ENCODE results near the gene GOLGA8R.
"Not testable (repeated sequence)": the region's sequence is repeated elsewhere in the genome, so short reads cannot be mapped to it uniquely, and the experiment has no call there.

Gene GOLGA8R, protein sequence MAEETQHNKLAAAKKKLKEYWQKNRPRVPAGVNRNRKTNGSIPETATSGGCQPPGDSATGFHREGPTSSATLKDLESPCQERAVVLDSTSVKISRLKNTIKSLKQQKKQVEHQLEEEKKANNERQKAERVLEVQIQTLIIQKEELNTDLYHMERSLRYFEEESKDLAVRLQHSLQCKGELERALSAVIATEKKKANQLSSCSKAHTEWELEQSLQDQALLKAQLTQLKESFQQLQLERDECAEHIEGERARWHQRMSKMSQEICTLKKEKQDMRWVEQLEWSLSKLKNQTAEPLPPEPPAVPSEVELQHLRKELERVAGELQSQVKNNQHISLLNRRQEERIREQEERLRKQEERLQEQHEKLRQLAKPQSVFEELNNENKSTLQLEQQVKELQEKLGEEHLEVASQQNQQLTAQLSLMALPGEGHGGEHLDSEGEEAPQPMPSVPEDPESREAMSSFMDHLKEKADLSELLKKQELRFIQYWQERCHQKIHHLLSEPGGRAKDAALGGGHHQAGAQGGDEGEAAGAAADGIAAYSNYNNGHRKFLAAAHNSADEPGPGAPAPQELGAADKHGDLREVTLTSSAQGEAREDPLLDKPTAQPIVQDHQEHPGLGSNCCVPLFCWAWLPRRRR

DNA sequence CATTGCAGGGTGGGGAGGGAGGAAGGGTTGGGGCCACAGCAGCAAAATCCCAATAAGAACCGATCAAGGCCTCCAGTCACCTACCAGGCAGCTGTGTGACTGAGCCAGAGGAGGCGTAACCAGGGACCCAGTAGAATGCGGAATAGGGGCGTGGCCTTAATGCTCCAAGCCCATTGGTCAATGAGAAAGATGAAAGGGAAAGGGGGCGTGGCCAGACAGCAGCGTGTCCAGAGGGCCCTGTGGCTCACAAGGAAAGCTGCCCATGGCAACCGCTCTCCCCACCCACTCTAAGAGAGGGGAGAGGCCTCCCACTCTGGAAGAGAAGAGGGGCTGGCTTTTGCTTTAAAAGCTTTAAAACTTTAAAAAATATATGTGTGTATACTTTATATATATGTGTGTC lies at the start of gene GOLGA8R:
Gene GOLGA8R (minus strand): TSS at position 101 of the 400 bp plus-strand sequence. CDS start 98 bp downstream, at position 3.
- DNase-seq (ENCODE audit: low spot score); in situ Hi-C loops (cut with MboI; ENCODE audit: low pct_unique_long_range_greater_than_20kb, low sequenced_read_pairs, unreplicated experiment): not testable (repeated sequence)

GRCh38 chr15:30463849-30464248 lies 49.8 kb upstream of the GOLGA8R start:
- in situ Hi-C loops (cut with MboI; ENCODE audit: low pct_unique_long_range_greater_than_20kb, low sequenced_read_pairs, unreplicated experiment); DNase-seq (ENCODE audit: low spot score): not testable (repeated sequence)

GRCh38 chr15:30462176-30462575 lies 48.1 kb upstream of the GOLGA8R start:
- in situ Hi-C loops (cut with MboI; ENCODE audit: low pct_unique_long_range_greater_than_20kb, low sequenced_read_pairs, unreplicated experiment); DNase-seq (ENCODE audit: low spot score): not testable (repeated sequence)

- DNase-seq (ENCODE audit: low spot score); in situ Hi-C loops (cut with MboI; ENCODE audit: low pct_unique_long_range_greater_than_20kb, low sequenced_read_pairs, unreplicated experiment): not testable (repeated sequence)
These were observed 38.6 kb upstream of the GOLGA8R start for GRCh38 chr15:30452702-30453101.

DNA sequence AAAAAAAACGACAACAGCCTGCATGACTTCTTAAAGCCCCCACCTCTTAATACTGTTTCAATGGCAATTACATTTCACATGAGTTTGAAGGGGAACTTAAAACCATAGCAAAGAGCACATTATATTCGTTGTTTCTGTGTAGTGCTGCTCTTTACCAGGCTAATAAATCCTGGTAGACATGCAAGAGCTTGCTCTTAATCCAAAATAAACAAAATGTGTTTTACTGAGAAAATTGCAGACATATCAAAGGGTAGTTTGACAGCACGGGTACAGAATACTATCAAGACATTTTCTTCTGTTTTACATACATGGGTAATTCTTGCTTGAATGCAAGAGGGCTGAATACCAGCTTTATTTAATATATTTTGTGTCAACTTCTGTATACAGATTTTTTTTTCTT lies 24.3 kb upstream of the GOLGA8R start:
- in situ Hi-C loops (cut with MboI; ENCODE audit: low pct_unique_long_range_greater_than_20kb, low sequenced_read_pairs, unreplicated experiment); DNase-seq (ENCODE audit: low spot score): not testable (repeated sequence)

DNA sequence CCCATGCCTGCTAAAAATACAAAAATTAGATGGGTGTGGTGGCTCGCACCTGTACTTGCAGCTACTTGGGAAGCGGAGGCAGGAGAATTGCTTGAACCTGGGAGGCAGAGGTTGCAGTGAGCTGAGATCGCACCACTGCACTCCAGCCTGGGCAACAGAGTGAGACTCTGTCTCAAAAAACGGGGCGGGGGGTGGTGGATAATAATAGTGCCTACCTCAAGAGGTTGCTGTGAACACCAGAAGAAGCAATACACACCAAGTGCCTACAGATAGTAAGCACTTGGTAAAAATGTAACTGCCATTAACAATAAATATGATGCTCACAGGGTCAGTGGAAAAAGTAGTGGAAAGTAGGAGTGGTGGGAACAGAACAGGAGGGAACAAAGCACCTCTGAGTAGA lies 21.8 kb upstream of the GOLGA8R start:
- in situ Hi-C loops (cut with MboI; ENCODE audit: low pct_unique_long_range_greater_than_20kb, low sequenced_read_pairs, unreplicated experiment); DNase-seq (ENCODE audit: low spot score): not testable (repeated sequence)

GRCh38 chr15:30420723-30421122 lies 6.7 kb upstream of the GOLGA8R start:
- in situ Hi-C loops (cut with MboI; ENCODE audit: low pct_unique_long_range_greater_than_20kb, low sequenced_read_pairs, unreplicated experiment): not testable (repeated sequence)

DNA sequence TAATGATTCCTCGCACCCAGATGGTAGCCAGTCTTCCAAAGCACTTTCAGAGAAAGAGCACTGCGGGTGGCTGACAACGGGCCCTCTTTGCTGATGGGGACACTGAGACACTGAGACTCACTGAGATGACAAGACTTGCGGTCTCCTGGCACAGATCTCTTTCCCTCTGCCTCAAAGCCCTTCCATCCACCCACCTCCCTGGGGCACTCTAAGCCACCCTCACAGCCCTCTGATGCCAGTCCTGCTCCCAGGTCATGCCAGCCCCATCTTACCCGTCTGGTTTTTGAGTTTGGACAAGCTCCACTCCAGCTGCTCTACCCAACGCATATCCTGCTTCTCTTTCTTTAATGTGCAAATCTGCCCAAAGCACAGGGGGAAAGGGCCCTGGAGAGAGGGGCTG lies 6.4 kb downstream of the GOLGA8R start:
- DNase-seq (ENCODE audit: low spot score); in situ Hi-C loops (cut with MboI; ENCODE audit: low pct_unique_long_range_greater_than_20kb, low sequenced_read_pairs, unreplicated experiment): not testable (repeated sequence)

More at GRCh38 chr15:30420723-30421122, 6.7 kb upstream of the GOLGA8R start:
- DNase-seq (ENCODE audit: low spot score): not testable (repeated sequence)

DNA sequence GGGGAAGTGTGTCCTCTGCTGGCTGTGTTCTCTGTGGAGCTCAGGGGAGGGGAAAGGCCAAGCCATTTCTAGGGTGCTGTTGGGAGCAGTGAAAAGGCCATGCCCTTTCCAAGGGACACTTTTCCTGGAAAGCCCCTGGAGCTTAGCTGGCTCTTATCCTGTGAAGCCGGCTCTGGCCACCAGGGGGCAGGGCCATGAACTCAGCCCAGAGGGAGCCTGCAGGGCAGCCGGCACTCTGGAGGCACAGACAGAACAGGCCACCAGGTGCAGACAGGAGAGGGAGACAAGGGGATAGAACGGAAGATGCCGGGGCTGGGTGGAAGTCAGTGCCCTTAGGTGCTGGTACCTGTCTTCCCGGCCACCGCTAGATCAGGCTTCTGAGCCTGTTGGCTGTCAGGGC lies 15.1 kb downstream of the GOLGA8R start:
- in situ Hi-C loops (cut with MboI; ENCODE audit: low pct_unique_long_range_greater_than_20kb, low sequenced_read_pairs, unreplicated experiment); DNase-seq (ENCODE audit: low spot score): not testable (repeated sequence)
- peak; percentile 17 for TF ChIP-seq CTCF (IDR thresholded peaks at IDR 0.05; ENCODE audit: extremely low read depth, insufficient read depth, missing control alignments)

- DNase-seq (ENCODE audit: low spot score); in situ Hi-C loops (cut with MboI; ENCODE audit: low pct_unique_long_range_greater_than_20kb, low sequenced_read_pairs, unreplicated experiment): not testable (repeated sequence)
These were observed 20.4 kb downstream of the GOLGA8R start for GRCh38 chr15:30393664-30393991.

GRCh38 chr15:30392766-30393663 lies 21.0 kb downstream of the GOLGA8R start, which contains the start of gene CHRFAM7A:
Gene CHRFAM7A, minus strand, starts transcription at chr15:30393540. Its CDS starts 10,189 bp downstream, at chr15:30383351.
- DNase-seq (ENCODE audit: low spot score); in situ Hi-C loops (cut with MboI; ENCODE audit: low pct_unique_long_range_greater_than_20kb, low sequenced_read_pairs, unreplicated experiment): not testable (repeated sequence)

GRCh38 chr15:30386318-30386887 lies 27.7 kb downstream of the GOLGA8R start:
- DNase-seq (ENCODE audit: low spot score); in situ Hi-C loops (cut with MboI; ENCODE audit: low pct_unique_long_range_greater_than_20kb, low sequenced_read_pairs, unreplicated experiment): not testable (repeated sequence)

DNA sequence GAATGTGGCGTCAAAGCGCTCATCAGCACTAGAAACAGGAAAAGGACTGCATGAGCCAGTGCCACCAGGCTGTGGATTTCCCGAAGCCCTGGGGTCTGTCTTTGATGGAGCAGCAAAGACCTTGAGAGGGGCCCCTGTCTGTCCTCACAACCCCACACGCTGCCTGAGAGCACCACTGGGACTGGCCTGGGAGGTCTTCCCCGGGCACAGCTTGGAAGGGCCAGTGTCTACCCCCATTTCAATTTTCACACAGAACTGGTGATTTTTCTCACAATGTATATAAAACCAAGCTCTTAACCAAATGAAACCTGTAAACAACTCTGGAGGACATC lies 37.0 kb downstream of the GOLGA8R start:
- in situ Hi-C loops (cut with MboI; ENCODE audit: low pct_unique_long_range_greater_than_20kb, low sequenced_read_pairs, unreplicated experiment); DNase-seq (ENCODE audit: low spot score): not testable (repeated sequence)

GRCh38 chr15:30376375-30377081 lies 37.5 kb downstream of the GOLGA8R start:
- in situ Hi-C loops (cut with MboI; ENCODE audit: low pct_unique_long_range_greater_than_20kb, low sequenced_read_pairs, unreplicated experiment); DNase-seq (ENCODE audit: low spot score): not testable (repeated sequence)

- in situ Hi-C loops (cut with MboI; ENCODE audit: low pct_unique_long_range_greater_than_20kb, low sequenced_read_pairs, unreplicated experiment); DNase-seq (ENCODE audit: low spot score): not testable (repeated sequence)
These were observed 38.2 kb downstream of the GOLGA8R start for GRCh38 chr15:30375872-30376271.

GRCh38 chr15:30374862-30375261 lies 39.2 kb downstream of the GOLGA8R start:
- in situ Hi-C loops (cut with MboI; ENCODE audit: low pct_unique_long_range_greater_than_20kb, low sequenced_read_pairs, unreplicated experiment); DNase-seq (ENCODE audit: low spot score): not testable (repeated sequence)

Measured in GM13977 (cell line).